ENCODE measurements around the gene PGGT1B.
A peak's percentile ranks its signal among the peaks of the same experiment; 100 is the strongest.

Gene PGGT1B
- long read RNA-seq, donor 1, full-length matches to known transcripts = 8 of 8 reads
- long read RNA-seq, donor 1, partial matches to known transcripts = 0 of 8 reads
- long read RNA-seq, donor 1, other reads (novel, unspliced or antisense) = 0 of 8 reads
- long read RNA-seq, donor 2, full-length matches to known transcripts = 1 of 1 reads
- long read RNA-seq, donor 2, partial matches to known transcripts = 0 of 1 reads
- long read RNA-seq, donor 2, other reads (novel, unspliced or antisense) = 0 of 1 reads
- long read RNA-seq, donor 3, full-length matches to known transcripts = 3 of 3 reads
- long read RNA-seq, donor 3, partial matches to known transcripts = 0 of 3 reads
- long read RNA-seq, donor 3, other reads (novel, unspliced or antisense) = 0 of 3 reads
- long read RNA-seq, donor 4, full-length matches to known transcripts = 9 of 9 reads
- long read RNA-seq, donor 4, partial matches to known transcripts = 0 of 9 reads
- long read RNA-seq, donor 4, other reads (novel, unspliced or antisense) = 0 of 9 reads
- long read RNA-seq, donor 5, full-length matches to known transcripts = 9 of 9 reads
- long read RNA-seq, donor 5, partial matches to known transcripts = 0 of 9 reads
- long read RNA-seq, donor 5, other reads (novel, unspliced or antisense) = 0 of 9 reads
- long read RNA-seq, donor 6, full-length matches to known transcripts = 4 of 4 reads
- long read RNA-seq, donor 6, partial matches to known transcripts = 0 of 4 reads
- long read RNA-seq, donor 6, other reads (novel, unspliced or antisense) = 0 of 4 reads
- long read RNA-seq, donor 7, full-length matches to known transcripts = 8 of 8 reads
- long read RNA-seq, donor 7, partial matches to known transcripts = 0 of 8 reads
- long read RNA-seq, donor 7, other reads (novel, unspliced or antisense) = 0 of 8 reads
- long read RNA-seq, donor 8, full-length matches to known transcripts = 9 of 9 reads
- long read RNA-seq, donor 8, partial matches to known transcripts = 0 of 9 reads
- long read RNA-seq, donor 8, other reads (novel, unspliced or antisense) = 0 of 9 reads

DNA sequence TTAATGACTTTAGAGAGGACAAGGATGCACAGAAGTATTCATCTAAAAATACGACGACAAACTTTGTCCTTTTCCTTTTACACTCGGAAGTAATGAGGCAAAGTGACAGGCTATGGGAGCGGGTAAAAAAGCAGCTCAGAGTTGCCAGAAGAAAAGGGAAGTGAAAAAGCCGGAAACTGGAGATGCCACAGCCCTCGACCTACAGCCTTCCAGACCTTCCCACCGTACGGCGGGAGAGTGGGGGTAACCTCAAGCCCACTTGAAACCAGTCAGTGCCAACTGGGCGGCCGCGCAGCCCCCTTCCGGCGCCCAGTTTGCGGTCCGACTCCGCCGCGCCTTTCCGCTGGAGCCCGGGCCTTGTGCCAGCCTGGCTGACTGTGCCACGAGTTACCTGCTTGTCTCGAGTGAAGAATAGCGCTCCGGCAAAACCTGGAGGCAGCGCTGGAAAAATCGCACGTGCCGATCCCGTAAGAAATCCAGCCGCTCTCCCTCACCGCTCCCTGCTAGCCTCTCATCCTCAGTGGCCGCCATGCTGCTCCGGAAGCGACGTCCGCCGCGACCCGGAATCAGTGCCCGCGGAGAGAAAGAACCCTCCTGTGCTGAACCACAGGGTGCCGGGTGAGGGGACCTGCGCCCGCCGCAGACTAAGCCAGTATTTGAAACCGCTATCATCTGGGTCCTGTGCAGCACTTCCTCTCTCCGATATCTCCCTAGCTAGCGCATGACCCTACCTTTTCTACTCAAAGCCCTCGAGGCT, at the start of gene PGGT1B:
TSS of gene PGGT1B (minus strand) at position 557 of the 757 bp plus-strand sequence. CDS start at position 531, 26 bp downstream.
- DNase-seq = peak; percentile 87

DNA sequence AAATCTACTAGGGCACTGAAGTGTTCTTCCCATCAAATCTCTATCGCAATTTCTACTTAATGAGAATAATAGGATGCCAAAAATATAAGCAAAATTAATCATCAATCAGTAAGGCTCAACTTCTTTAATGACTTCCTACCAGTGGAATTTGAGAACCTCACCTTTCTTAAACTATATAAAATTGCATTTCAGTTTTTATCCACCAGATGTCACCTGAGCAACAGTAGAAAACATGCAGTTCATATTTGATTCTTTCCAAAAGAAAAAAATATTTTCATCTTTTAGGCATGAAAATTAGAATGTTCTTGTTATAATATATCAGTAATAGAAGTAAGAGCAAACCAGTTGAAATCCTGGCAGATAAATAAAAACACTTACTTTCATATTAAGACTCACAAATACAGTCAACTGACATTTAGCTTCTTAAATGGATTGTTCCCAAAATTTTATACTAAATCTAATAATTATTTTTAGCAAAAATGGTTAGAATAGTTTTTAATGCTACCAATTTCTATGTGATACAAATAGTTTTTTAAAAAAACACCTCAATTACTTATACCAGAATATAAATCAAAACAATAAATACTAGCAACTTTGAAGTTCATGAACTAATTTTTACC, 47.2 kb upstream of the PGGT1B start:
- DNase-seq = no peak

DNA sequence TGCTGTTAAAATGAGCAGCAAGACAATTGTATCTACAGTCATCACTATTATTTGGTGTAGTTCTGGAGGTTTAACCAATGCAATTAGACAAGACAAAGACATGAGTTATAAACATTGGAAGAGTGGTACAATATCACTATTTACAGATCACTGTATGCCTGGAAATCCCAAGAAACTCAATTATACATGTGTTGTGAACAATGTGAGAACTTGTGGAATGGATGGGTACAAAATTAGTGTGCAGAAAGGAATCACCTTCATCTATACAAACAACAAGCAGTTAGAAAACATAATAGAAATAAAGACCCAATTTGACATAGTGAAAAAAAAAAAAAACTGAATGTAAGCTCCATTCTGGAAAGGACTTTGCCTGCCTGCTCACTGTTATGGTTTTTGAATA, 46.1 kb upstream of the PGGT1B start:
- no peak for DNase-seq

DNA sequence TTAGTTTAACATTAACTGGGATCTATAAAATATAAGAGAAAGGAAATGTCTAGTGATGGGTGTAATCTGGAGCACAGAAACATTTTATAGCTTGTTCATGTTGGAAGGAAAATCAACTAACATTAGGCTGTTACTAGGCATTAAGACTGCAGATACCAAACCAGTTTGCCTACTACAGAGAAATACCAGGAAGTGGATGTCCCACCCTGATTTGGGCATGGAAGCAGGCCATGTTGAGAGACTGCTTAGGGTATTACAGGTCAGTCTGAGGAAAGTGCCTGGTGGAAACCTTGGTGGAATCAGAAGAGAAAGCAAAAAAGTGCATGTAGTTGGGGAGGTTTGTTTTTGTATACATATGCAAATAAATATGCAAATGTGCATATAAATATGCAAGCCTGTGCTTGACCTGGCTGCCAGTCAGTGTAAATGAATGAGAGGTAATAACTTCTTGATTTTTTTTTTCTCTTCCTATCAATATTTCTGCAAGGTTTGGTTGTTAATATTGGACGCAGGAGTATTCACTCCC, 43.4 kb upstream of the PGGT1B start:
- no peak for DNase-seq

DNA sequence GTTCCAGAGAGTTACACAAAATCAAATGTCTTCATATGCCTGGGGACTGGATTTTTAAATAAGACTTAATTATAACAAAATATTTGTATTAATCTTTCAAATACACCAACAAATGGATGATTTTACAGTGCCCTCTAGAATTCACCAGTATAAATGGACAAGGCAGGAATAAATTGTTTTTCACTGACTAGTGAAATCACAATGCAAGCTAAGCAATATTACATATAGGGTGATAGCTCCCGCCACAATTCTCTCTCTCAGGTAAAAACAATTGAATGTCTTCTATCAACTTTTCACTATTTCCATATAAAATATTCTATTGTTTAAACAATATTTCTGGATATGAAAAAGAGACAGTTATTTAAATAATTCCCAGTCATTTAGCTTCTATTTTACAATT, 41.8 kb upstream of the PGGT1B start:
- no peak for DNase-seq

DNA sequence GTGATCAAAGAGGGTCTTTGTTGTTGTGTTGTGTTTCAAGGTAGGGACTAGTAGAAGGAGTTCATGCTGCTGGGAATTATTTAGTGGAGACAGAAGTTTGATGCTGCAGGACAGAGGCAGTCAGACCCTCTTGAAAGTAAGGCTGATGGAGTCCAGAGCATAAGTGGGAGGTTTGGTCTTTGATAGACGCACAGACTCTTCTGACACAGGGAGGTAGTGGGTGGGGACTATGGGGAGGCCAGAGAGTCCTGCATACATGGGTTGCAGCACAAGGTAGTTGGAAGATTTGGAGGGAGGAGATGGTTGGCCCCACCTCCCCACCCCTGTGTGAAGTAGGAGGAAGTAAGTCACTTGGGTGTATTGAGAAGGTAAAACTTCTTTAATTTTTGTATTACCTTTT, 36.1 kb upstream of the PGGT1B start:
- DNase-seq = no peak

DNA sequence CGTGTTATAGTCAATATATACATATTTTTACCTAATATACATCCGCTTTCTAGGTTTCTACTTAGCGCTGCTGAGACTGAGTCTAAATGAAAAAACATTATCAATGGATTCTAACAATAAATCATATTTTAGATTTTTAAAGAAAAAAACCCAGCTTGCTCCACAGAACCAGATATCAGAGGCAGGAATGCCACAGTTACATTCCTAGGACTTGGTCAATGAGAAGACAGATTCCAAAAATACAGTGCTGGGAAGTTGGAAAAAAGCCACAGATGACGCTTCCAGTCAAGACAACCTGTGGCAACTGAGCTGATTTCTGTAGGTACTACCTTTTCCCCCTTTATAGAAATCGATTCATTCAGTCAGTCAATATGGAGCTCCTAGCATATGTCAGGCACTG, 34.4 kb upstream of the PGGT1B start:
- DNase-seq = no peak

DNA sequence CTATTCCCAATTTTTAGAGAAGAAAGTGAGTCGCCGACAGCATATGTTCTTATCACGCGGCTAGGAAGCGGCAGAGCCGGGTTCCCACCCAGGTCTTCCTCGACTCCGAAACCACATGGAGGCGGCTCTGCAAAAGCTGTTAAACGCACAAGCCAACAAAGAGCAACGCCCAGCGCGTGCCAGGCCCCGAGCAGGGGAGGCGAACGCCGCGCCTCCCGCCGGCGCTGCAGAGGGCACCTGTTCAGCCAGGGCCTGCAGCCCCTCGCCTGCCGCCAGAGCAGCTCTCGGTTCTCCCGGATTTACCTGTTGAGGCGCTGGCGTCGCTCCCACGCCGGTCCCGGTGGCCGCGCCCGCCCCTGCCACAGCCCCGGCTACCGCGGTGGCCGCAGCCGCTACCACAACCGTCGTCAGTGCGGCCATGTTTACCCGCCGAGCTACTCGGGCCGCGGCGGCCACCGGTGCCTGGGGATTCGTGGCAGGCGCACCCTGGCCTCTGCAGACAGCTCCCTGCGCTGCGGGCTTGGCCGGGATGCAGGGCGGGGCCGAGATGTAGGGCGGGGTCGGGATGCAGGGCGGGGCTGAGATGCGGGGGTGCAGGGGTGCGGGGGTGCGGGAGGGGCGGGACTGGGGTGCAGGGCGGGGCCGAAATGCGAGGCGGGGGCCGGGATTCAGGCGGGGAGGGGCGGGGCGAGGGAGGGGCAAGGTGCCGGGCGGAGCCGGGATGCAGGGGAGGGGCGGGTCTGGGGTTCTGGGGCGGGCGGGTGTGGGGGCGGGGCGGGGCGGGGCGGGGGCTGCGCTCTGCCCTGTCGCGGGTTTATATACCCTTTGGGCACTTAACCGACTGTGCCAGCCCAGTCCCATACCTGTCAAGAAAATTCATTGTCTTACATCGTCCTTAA, 33.7 kb upstream of the PGGT1B start, which contains the start of gene CCDC112:
TSS of gene CCDC112 (minus strand) at position 531 of the 899 bp plus-strand sequence. CDS start at position 420, 111 bp downstream.
- DNase-seq = peak; percentile 93

DNA sequence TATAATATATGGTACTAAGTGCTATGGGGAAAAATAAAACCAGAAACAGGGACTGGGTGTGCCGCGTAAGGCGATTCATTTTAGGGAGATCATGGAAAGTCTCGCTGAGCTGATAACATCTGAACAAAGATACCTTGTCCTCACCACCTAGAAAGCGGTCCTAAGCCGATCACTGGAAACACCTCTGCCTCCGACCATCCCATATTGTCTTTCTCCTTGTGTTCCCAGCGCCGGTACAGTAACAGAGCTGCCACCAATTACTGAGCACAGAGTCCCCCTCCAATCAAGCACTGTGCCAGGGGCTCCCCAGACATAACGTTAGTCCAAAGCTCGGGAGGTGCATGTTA, 33.1 kb upstream of the PGGT1B start:
- no peak for DNase-seq

DNA sequence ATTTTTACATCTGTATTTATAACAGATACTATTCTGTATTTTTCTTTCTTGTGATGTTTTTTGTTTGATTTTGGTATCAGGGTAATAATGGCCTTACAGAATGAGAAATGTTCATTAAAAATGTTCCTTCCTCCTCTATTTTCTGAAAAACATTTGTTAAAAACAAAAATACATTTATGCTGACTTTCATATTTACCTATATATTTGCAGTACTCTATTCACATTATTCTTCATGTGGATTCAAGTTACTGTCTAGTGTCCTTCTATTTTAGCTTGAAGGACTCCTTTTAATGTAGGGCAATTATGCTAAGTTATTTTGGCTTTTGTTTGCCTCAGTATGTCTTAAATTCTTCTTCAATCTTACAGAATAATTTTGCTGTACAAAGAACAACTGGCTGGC, 28.7 kb upstream of the PGGT1B start:
- DNase-seq = no peak

DNA sequence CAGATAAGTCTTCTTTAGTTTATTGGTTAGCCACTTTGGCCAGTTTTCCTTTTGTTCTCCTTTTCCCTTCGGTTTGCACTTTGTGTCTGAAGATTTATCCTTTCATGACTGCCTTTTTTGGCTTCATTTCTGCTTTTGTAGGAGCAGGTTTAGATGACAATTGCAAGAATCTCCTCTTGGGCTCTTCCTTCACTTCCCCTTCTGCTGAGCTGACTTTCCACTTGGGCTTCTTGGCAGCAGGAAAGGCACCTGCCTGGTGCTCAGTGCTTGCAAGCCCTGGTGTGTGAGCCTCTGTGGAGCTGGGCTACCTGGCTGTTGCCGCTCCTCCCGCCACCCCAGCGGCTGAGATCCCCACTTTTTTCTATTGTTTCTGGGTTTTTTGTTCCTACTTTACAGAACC, 26.4 kb upstream of the PGGT1B start:
- no peak for DNase-seq

DNA sequence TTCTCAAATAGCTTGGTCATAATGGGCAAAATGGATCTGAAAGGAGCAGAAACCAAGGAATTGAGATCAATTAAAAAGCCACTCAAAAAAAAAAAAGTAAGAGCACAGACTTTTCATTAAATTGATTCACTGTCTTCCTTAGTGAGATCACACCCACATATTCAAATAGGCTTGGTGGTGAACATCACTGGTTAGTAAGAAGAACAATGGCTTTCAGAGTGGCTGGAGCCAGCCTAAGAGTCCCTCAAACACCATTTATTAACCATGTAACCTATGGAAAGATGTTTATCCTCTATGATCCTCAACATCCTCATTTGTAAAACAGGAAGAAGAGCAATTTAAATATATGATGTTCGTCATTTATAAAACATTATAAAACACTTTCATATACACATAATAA, 21.3 kb upstream of the PGGT1B start:
- no peak for DNase-seq

DNA sequence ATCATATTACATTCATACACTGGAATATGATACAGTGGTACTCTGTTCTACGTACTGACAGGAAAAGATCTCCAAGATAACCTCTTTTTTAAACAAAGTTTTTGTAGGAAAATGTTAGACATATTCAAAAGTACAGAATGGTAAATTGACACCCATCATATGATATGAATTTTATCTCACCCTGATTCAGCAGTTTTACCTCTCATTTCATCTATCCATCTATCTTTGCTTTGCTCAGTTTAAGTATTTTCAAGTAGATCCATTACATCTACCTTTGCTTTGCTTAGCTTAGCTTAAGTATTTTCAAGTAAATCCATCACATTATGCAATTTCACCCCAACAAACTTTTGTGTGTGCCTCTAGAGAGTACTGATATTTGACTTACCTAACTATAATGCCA, 19.5 kb upstream of the PGGT1B start:
- DNase-seq = no peak

DNA sequence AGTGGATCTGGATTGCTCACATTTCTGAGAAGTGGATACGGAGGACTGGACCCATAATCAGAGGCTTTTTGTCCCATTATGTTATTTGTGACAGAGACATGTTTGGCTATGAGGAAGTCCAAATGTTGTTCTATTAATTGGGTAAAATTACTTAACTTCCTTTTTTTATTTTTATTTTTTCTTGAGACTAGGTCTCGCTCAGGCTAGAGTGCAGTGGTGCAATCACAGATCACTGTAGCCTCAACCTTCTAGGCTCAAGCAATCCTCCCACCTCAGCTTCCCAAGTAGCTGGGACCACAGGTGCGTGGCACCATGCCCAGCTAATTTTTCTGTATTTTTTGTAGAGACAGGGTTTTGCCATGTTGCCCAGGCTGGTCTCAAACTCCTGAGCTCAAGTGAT, 11.9 kb upstream of the PGGT1B start:
- DNase-seq = no peak

DNA sequence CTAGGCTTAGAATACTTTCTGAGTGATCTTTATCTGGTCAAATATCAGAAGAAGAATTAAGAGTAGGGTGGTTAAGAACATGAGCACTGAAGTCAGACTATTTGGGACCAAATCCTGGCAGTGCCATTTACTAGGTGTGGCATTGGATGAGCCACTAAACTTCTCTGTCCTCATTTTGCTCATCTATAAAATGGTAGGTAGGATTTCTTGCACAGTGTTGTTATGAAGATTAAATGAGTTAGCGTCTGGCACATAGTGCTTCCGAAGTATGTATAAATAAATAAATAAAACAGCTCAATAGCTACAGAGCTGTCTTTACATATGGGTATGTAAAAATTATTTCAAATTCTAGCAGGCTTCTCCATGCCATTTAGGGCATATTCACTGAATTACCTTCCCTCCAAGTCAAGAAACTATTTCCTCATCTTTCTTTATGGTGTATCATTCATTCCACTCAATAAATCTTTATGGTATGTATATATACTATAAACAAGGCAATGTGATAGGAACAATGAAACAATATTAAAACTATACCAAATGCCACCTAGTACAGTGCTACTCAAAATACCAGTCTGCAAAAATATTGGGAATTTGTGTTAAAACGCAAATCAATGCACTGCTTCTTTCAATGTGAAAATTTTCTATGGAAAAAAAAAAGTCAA, 9.8 kb upstream of the PGGT1B start:
- DNase-seq = no peak

DNA sequence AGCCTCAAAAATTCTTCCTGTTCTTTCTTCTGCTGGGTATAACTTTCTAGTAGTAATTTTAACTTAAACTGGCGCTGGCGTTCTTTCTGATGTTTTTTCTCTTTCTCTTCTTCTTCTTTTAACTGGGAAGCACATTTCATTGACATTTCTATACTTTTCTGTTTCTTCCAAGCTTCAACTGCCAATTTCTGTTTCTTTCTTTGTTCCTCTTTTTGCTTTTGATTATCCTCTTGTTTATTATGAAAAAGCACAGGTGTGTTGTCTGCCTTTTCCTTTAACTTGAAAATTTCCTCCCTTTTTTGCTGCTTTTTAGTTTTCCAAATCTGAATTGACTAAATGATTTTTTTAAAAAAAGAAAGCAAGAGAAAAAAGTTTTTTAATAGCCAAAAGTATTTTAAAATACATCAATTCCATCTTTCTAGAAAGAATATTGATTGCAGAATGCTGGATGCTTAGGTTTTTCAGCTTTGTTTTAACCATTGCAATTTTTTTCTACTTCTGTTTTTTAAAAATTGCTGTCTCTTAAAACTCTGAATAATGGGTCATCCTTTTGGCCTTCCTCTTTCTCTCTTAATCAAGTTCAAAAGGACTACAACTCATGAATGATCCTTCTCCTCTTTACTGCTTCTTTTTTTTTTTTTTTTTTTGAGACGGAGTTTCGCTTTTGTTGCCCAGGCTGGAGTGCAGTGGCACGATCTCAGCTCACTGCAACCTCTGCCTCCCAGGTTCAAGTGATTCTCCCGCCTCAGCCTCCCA, 8.8 kb upstream of the PGGT1B start:
- DNase-seq = no peak

DNA sequence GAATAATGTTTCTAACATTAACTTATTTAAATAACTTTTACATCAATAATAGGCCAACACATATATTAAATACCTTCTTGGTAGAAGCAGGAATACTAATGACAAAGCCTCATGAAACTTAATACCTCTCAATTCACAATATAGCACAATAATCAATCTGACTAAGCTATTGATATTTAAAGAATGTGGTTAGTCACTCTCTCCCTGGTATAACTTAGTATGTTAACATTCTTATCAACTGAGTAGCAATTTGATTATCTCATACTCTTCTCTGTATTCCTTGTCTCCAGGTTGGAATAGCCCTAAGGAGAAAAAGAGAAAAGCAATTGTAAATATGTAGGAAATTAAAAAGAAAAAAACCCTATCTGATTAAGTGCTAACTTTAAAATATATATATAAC, 4.9 kb upstream of the PGGT1B start:
- no peak for DNase-seq

DNA sequence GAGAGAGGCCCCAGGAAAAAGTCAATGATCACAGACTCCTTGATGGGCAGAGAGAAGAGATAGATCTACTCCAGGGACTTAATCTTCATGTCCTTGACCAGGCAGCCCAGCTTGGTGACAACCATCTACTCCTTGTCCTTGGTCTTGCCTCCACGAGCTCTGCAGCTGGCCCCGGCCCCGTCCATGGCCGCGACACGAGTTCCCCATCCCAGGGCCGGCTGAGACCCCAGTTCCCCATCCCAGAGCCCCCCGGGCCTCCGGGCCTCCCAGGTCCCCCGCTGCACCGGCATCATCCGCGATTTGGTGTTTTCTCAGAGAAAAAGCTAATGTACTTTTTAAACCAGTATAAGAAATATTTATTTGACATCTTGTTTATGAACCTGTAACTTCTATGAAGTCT, 2.5 kb upstream of the PGGT1B start:
- DNase-seq = no peak

DNA sequence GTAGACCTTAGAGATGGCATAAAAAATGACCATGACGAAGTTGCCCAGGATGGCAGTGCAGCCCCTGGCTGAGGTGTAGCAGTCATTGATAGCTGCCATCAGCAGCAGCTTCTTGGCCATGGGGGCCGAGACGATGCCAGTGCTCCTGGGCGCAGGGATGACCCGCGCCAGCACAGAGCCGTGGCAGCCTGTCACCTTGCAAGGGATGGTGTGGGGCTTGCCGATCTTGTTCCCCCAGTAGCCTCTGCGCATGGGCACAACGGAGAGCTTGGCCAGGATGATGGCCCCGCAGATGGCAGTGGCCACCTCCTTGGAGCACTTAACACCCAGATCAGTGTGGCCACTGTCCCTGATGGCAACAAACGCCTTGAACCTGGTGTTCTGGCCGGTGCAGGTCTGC, 2.1 kb upstream of the PGGT1B start:
- no peak for DNase-seq

DNA sequence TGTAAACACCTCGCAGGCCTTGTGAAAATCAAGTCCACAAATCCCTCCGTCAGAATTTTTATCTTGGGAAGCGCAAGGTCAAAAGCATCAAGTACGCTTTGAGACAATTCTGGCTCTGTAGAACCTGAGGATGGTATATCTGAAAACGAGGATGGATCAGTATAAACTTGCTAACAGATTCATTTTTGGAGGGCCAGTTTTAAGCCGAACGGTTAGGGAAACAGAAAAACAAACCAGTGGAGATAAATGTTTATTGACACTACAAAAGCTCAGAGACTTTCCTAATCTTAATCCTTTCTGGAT, 352 bp upstream of the PGGT1B start:
- DNase-seq = no peak
